ENCODE results near the gene PLPP4. TPM values are rescaled to one million over a fixed set of nuclear protein-coding genes. Genes with fewer than 3 reads are reported as not detected.

Gene PLPP4
- total and polyA plus RNA-seq, 5 donors from 2014 or later = not detected

DNA sequence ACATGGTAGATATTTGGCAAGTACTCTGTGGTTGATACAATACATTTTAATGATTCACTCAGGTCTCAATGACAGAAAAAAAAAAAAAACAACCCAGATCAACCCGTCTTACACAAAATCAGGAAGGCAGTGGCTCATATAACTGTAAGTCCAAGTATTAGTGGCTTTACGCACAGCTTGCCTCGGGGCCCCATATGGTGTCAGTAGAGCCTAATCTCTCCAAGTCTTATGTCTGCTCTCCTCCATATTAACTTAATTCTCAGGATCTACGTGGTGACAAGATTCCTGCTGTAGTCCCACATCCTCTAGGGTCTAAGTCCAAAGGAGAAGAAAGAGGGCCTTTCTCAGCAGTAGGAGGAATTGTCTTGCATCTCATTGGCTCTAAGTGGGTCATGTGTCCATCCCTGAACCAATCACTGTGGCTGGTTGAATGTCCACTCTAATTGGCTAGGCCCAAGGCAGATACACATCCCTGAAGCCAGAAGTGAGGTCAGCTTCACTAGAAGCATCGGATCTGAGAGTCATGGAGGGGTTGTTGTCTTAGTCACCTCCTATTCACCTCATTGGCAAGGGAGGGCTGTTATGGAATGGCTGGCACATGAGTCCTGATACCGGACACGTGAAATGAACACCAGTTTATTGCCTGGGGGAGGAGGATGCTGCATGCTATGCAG, 20.5 kb upstream of the PLPP4 start:
- Mint-ChIP-seq H3K27ac (no peak overlapping the region), H3K4me1 (no peaks in the 10 kb centered on the region), H3K36me3 (peaks cover 3% of the 10 kb centered on the region), H3K27me3 (no peaks in the 10 kb centered on the region), H3K9me3 (peaks cover 0 to 3% (median 1%) of the 10 kb centered on the region in 7 donors), H3K4me3 (no peak overlapping the region)
- no peak overlapping the region for H3K4me3 ChIP-seq (ENCODE audit: low read depth, low read length)
- no peaks in the 10 kb centered on the region for H3K27me3 ChIP-seq (ENCODE audit: control insufficient read depth, insufficient read depth, low read length)
- no peaks in the 10 kb centered on the region for H3K36me3 ChIP-seq (ENCODE audit: control insufficient read depth, insufficient read depth, low read length)
- DNase-seq (no peak), ATAC-seq (ENCODE audit: low read depth in 2 of 2) (no peak)
- no peaks in the 10 kb centered on the region for H3K4me1 ChIP-seq (ENCODE audit: control insufficient read depth, insufficient read depth, low read length, poor library complexity, severe bottlenecking)
- H3K27ac ChIP-seq (ENCODE audit: insufficient read depth, low read length, poor library complexity, severe bottlenecking) = no peak overlapping the region
- no peaks in the 10 kb centered on the region for H3K9me3 ChIP-seq (ENCODE audit: control insufficient read depth in 2 of 2, low read length in 2 of 2)

DNA sequence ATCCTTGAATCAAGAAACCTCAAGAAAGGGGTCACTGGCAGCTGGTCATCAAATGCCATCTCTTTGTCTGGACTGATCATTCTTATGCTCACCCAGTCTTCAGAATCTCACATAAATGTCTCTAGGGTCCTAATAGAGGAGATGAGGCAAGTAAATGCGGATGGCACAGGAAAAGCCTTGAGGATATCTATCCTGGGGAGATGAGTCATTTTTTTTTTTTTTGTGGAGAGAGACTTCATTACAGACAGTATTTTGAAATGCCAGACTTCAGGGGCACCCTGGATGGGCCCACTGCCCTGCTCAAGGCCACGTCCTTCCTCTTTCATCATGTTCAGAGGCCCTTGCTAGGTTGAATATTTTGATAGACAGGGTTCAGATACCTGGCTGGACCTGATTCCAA, 19.5 kb upstream of the PLPP4 start:
- no peak overlapping the region for H3K27ac ChIP-seq (ENCODE audit: insufficient read depth, low read length, poor library complexity, severe bottlenecking)
- no peaks in the 10 kb centered on the region for H3K4me1 ChIP-seq (ENCODE audit: control insufficient read depth, insufficient read depth, low read length, poor library complexity, severe bottlenecking)
- ATAC-seq (ENCODE audit: low read depth in 2 of 2) (no peak), DNase-seq (no peak)
- Mint-ChIP-seq H3K4me1 (no peaks in the 10 kb centered on the region), H3K9me3 (peaks cover 0 to 4% (median 1%) of the 10 kb centered on the region in 7 donors), H3K27me3 (no peaks in the 10 kb centered on the region), H3K27ac (no peak overlapping the region), H3K4me3 (no peak overlapping the region), H3K36me3 (no peaks in the 10 kb centered on the region)
- H3K36me3 ChIP-seq (ENCODE audit: control insufficient read depth, insufficient read depth, low read length) = no peaks in the 10 kb centered on the region
- no peak overlapping the region for H3K4me3 ChIP-seq (ENCODE audit: low read depth, low read length)
- H3K27me3 ChIP-seq (ENCODE audit: control insufficient read depth, insufficient read depth, low read length) = no peaks in the 10 kb centered on the region
- H3K9me3 ChIP-seq (ENCODE audit: control insufficient read depth in 2 of 2, low read length in 2 of 2) = no peaks in the 10 kb centered on the region

DNA sequence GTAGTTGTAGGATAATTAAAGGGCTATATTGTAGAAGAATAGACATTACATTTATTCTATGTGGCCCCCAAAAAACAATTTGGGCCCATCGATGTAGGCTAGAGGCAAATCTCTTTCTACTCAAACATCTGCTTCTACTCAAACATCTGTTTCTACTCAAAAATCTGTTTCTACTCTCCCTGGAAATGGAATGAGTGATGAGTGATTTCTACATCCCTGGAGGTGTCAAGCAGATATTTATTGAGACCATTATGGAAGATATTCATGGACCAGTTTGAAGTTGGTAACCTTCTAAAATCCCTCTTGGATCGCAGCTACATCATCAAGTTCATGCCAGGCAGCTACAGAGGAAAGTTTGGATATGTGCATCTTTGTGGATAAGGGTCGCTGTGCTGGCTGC, 5.1 kb upstream of the PLPP4 start:
- Mint-ChIP-seq H3K4me3 (no peak overlapping the region), H3K27me3 (peaks cover 22% of the 10 kb centered on the region), H3K36me3 (no peaks in the 10 kb centered on the region), H3K4me1 (no peaks in the 10 kb centered on the region), H3K9me3 (peaks cover 0 to 5% (median 0%) of the 10 kb centered on the region in 7 donors), H3K27ac (no peak overlapping the region)
- Histone ChIP-seq H3K27ac (ENCODE audit: insufficient read depth, low read length, poor library complexity, severe bottlenecking) (no peak overlapping the region), H3K4me1 (ENCODE audit: control insufficient read depth, insufficient read depth, low read length, poor library complexity, severe bottlenecking) (no peaks in the 10 kb centered on the region), H3K4me3 (ENCODE audit: low read depth, low read length) (no peak overlapping the region), H3K36me3 (ENCODE audit: control insufficient read depth, insufficient read depth, low read length) (no peaks in the 10 kb centered on the region), H3K9me3 (ENCODE audit: control insufficient read depth in 2 of 2, low read length in 2 of 2) (no peaks in the 10 kb centered on the region), H3K27me3 (ENCODE audit: control insufficient read depth, insufficient read depth, low read length) (peaks cover 6% of the 10 kb centered on the region)
- ATAC-seq (ENCODE audit: low read depth in 2 of 2) = no peak
- no peak for DNase-seq

DNA sequence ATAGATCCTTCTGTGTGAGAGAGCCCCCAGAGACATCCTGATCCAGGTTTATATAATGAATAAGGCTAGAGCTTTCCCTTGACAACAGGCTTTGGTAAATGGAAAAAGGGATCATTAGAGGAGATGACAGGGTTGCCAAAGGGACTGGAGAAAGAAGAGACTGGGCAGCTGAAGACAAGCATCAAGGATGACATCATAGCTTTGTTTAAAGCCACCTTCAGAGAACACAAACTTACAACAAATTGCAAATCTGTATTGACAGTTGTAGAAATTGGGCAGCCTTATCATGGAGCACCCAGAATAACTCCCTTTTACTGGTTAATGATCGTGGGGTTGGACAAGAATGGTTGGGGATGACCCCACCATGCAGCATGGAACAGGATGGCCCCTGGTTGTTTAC, 3.7 kb upstream of the PLPP4 start:
- no peaks in the 10 kb centered on the region for H3K4me1 ChIP-seq (ENCODE audit: control insufficient read depth, insufficient read depth, low read length, poor library complexity, severe bottlenecking)
- no peak overlapping the region for H3K27ac ChIP-seq (ENCODE audit: insufficient read depth, low read length, poor library complexity, severe bottlenecking)
- no peaks in the 10 kb centered on the region for H3K4me1 Mint-ChIP-seq
- ATAC-seq (ENCODE audit: low read depth in 2 of 2) (no peak), DNase-seq (no peak)
- no peaks in the 10 kb centered on the region for H3K36me3 ChIP-seq (ENCODE audit: control insufficient read depth, insufficient read depth, low read length)
- peaks cover 0 to 6% (median 0%) of the 10 kb centered on the region in 7 donors for H3K9me3 Mint-ChIP-seq
- no peak overlapping the region for H3K4me3 Mint-ChIP-seq
- no peak overlapping the region for H3K4me3 ChIP-seq (ENCODE audit: low read depth, low read length)
- H3K27me3 Mint-ChIP-seq = peaks cover 27% of the 10 kb centered on the region
- H3K36me3 Mint-ChIP-seq = no peaks in the 10 kb centered on the region
- peaks cover 6% of the 10 kb centered on the region for H3K27me3 ChIP-seq (ENCODE audit: control insufficient read depth, insufficient read depth, low read length)
- no peak overlapping the region for H3K27ac Mint-ChIP-seq
- H3K9me3 ChIP-seq (ENCODE audit: control insufficient read depth in 2 of 2, low read length in 2 of 2) = no peaks in the 10 kb centered on the region

DNA sequence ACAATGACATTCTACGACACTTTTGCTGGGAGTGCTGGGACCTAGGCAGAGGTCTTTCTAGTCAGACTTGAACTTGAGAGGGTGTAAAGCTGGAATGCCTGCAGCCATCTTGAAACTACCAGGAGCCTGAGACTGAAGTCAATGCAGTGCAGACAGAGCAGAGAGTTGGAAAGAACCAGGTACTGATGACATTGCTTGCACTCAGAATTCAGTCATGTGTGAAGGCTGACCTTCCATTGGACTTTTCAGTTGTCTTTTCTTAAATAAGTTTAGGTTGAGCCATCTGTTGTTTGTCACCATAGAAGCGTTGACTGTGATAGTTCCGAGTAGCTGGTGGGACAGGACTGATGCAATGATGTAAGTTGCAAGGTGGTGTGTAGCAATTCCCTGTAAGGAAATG, 3.1 kb upstream of the PLPP4 start:
- H3K36me3 ChIP-seq (ENCODE audit: control insufficient read depth, insufficient read depth, low read length) = no peaks in the 10 kb centered on the region
- no peak overlapping the region for H3K27ac Mint-ChIP-seq
- no peaks in the 10 kb centered on the region for H3K4me1 ChIP-seq (ENCODE audit: control insufficient read depth, insufficient read depth, low read length, poor library complexity, severe bottlenecking)
- DNase-seq (no peak), ATAC-seq (ENCODE audit: low read depth in 2 of 2) (no peak)
- peaks cover 0 to 6% (median 0%) of the 10 kb centered on the region in 7 donors for H3K9me3 Mint-ChIP-seq
- H3K4me3 ChIP-seq (ENCODE audit: low read depth, low read length) = no peak overlapping the region
- H3K4me3 Mint-ChIP-seq = no peak overlapping the region
- H3K27ac ChIP-seq (ENCODE audit: insufficient read depth, low read length, poor library complexity, severe bottlenecking) = no peak overlapping the region
- H3K27me3 ChIP-seq (ENCODE audit: control insufficient read depth, insufficient read depth, low read length) = peaks cover 6% of the 10 kb centered on the region
- H3K4me1 Mint-ChIP-seq = no peaks in the 10 kb centered on the region
- no peaks in the 10 kb centered on the region for H3K9me3 ChIP-seq (ENCODE audit: control insufficient read depth in 2 of 2, low read length in 2 of 2)
- H3K27me3 Mint-ChIP-seq = peaks cover 33% of the 10 kb centered on the region
- no peaks in the 10 kb centered on the region for H3K36me3 Mint-ChIP-seq

DNA sequence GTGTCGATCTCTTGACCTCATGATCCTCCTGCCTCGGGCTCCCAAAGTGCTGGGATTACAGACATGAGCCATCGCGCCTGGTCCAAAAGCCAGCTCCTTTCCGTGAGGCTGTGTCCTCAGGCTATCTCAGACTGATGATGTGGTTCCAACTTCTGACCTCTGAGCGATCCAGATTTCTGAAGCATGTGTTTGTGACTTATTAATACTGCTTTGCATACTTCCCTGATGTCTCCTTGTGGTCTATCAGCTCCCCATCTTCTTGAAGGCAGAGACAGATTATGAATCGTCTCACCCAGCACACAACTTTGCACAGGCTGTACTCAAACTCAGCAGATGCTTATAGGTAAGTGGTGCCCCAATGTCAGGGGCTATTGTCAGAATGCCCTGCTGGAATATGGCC, 2.0 kb upstream of the PLPP4 start:
- peaks cover 0 to 6% (median 0%) of the 10 kb centered on the region in 7 donors for H3K9me3 Mint-ChIP-seq
- H3K4me1 Mint-ChIP-seq = no peaks in the 10 kb centered on the region
- H3K36me3 Mint-ChIP-seq = no peaks in the 10 kb centered on the region
- H3K4me3 ChIP-seq (ENCODE audit: low read depth, low read length) = no peak overlapping the region
- DNase-seq = no peak
- H3K27ac Mint-ChIP-seq = no peak overlapping the region
- H3K4me1 ChIP-seq (ENCODE audit: control insufficient read depth, insufficient read depth, low read length, poor library complexity, severe bottlenecking) = no peaks in the 10 kb centered on the region
- peaks cover 40% of the 10 kb centered on the region for H3K27me3 Mint-ChIP-seq
- no peaks in the 10 kb centered on the region for H3K36me3 ChIP-seq (ENCODE audit: control insufficient read depth, insufficient read depth, low read length)
- H3K4me3 Mint-ChIP-seq = no peak overlapping the region
- no peak overlapping the region for H3K27ac ChIP-seq (ENCODE audit: insufficient read depth, low read length, poor library complexity, severe bottlenecking)
- no peaks in the 10 kb centered on the region for H3K9me3 ChIP-seq (ENCODE audit: control insufficient read depth in 2 of 2, low read length in 2 of 2)
- H3K27me3 ChIP-seq (ENCODE audit: control insufficient read depth, insufficient read depth, low read length) = peaks cover 13% of the 10 kb centered on the region
- ATAC-seq (ENCODE audit: low read depth in 2 of 2) = no peak

DNA sequence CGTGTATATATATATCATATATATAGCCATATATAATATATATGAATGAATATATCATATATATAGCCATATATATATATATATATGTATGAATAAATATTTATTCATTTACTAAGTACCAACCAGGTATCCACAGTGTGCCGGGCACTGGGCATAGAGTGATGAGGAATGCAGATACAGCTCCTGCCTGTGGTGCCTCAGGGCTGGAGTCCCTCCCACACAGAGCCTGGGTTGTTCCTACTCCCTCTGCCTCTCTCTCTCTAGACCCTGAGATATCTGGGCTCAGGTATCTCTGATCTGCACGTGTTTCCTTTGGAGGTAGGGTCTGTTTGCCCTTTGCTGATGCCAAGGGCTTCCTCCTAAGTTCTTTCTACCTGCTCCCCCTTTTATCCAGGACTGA, 1.4 kb upstream of the PLPP4 start:
- H3K36me3 Mint-ChIP-seq = no peaks in the 10 kb centered on the region
- Histone ChIP-seq H3K27ac (ENCODE audit: insufficient read depth, low read length, poor library complexity, severe bottlenecking) (no peak overlapping the region), H3K4me1 (ENCODE audit: control insufficient read depth, insufficient read depth, low read length, poor library complexity, severe bottlenecking) (no peaks in the 10 kb centered on the region), H3K9me3 (ENCODE audit: control insufficient read depth in 2 of 2, low read length in 2 of 2) (no peaks in the 10 kb centered on the region), H3K36me3 (ENCODE audit: control insufficient read depth, insufficient read depth, low read length) (no peaks in the 10 kb centered on the region), H3K27me3 (ENCODE audit: control insufficient read depth, insufficient read depth, low read length) (peaks cover 14% of the 10 kb centered on the region), H3K4me3 (ENCODE audit: low read depth, low read length) (no peak overlapping the region)
- peaks cover 44% of the 10 kb centered on the region for H3K27me3 Mint-ChIP-seq
- H3K9me3 Mint-ChIP-seq = peaks cover 0 to 6% (median 0%) of the 10 kb centered on the region in 7 donors
- H3K27ac Mint-ChIP-seq = no peak overlapping the region
- H3K4me3 Mint-ChIP-seq = no peak overlapping the region
- no peak for DNase-seq
- ATAC-seq (ENCODE audit: low read depth in 2 of 2) = no peak
- H3K4me1 Mint-ChIP-seq = no peaks in the 10 kb centered on the region

DNA sequence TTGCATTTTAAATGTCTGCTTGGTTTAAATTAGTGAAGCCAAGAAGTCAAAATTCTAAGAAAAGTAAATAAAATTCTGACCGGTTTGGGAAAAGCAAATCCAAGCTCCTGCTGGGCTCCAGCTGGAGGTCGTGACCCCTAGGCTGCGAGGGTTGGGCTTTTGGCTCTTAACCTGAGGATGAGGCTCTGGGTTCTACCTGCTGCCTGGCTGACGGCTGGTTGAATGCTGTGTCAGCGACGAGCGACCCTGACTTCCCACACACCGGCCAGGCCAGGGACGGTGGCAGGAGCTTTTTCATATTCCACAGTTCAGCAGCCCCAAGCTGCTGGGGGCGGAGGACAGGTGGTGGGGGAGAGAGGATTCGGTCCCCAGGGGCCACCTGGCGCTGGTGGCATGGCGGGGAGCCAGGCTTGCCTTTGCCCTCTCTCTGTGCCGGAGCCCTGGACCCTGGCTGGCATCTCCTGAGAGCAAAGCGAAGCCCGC, 843 bp upstream of the PLPP4 start:
- DNase-seq (no peak), ATAC-seq (ENCODE audit: low read depth in 2 of 2) (no peak)
- Histone ChIP-seq H3K27me3 (ENCODE audit: control insufficient read depth, insufficient read depth, low read length) (peaks cover 14% of the 10 kb centered on the region), H3K9me3 (ENCODE audit: control insufficient read depth in 2 of 2, low read length in 2 of 2) (no peaks in the 10 kb centered on the region), H3K36me3 (ENCODE audit: control insufficient read depth, insufficient read depth, low read length) (no peaks in the 10 kb centered on the region), H3K4me1 (ENCODE audit: control insufficient read depth, insufficient read depth, low read length, poor library complexity, severe bottlenecking) (no peaks in the 10 kb centered on the region), H3K4me3 (ENCODE audit: low read depth, low read length) (no peak overlapping the region), H3K27ac (ENCODE audit: insufficient read depth, low read length, poor library complexity, severe bottlenecking) (no peak overlapping the region)
- Mint-ChIP-seq H3K9me3 (peaks cover 0 to 6% (median 0%) of the 10 kb centered on the region in 7 donors), H3K4me3 (no peak overlapping the region), H3K4me1 (no peaks in the 10 kb centered on the region), H3K36me3 (no peaks in the 10 kb centered on the region), H3K27ac (no peak overlapping the region), H3K27me3 (peaks cover 44% of the 10 kb centered on the region)

All from CD4-positive, CD25-positive, alpha-beta regulatory T cell (primary cell).